ENCODE results near the gene SLC47A2. TPM values are rescaled to one million over a fixed set of nuclear protein-coding genes. Genes with fewer than 3 reads are reported as not detected.
"Not testable (repeated sequence)": the region's sequence is repeated elsewhere in the genome, so short reads cannot be mapped to it uniquely, and the experiment has no call there.

The SLC47A2 gene
- total RNA-seq, 1 donor from 2014 or later: not detected

- Mint-ChIP-seq H3K4me1 (peaks cover 4% of the 10 kb centered on the region), H3K36me3 (ENCODE audit: low read depth) (peaks cover 20% of the 10 kb centered on the region), H3K27ac (no peak overlapping the region), H3K9me3 (no peaks in the 10 kb centered on the region), H3K4me3 (no peak overlapping the region), H3K27me3 (no peaks in the 10 kb centered on the region)
- ChIA-PET POLR2A (no interaction called here), CTCF (no interaction called here)
- ATAC-seq (ENCODE audit: low read depth): no peak
- intact Hi-C loops (cut with micrococcal nuclease): no loop called here
- TF ChIP-seq CTCF (IDR thresholded peaks at IDR 0.05): no peak
- DNase-seq: no peak
These were observed 39.5 kb downstream of the SLC47A2 start for GRCh38 chr17:19676896-19677295.

- no peak for TF ChIP-seq CTCF (IDR thresholded peaks at IDR 0.05)
- no peak for DNase-seq
- POLR2A ChIA-PET: no interaction called here
- CTCF ChIA-PET: no interaction called here
- Mint-ChIP-seq H3K4me1 (peaks cover 18% of the 10 kb centered on the region), H3K36me3 (ENCODE audit: low read depth) (peaks cover 20% of the 10 kb centered on the region), H3K27ac (no peak overlapping the region), H3K9me3 (no peaks in the 10 kb centered on the region), H3K4me3 (no peak overlapping the region), H3K27me3 (no peaks in the 10 kb centered on the region)
- ATAC-seq (ENCODE audit: low read depth): no peak
- intact Hi-C loops (cut with micrococcal nuclease): no loop called here
These were observed 42.8 kb downstream of the SLC47A2 start for GRCh38 chr17:19673623-19674022.

GRCh38 chr17:19672009-19672750 is 44.2 kb downstream of the SLC47A2 start:
- ChIA-PET CTCF (no interaction called here), POLR2A (no interaction called here)

GRCh38 chr17:19671433-19671832 is 45.0 kb downstream of the SLC47A2 start:
- no peak for DNase-seq
- Mint-ChIP-seq H3K9me3 (no peaks in the 10 kb centered on the region), H3K4me1 (peaks cover 18% of the 10 kb centered on the region), H3K27me3 (no peaks in the 10 kb centered on the region), H3K27ac (no peak overlapping the region), H3K4me3 (no peak overlapping the region), H3K36me3 (ENCODE audit: low read depth) (peaks cover 15% of the 10 kb centered on the region)
- ATAC-seq (ENCODE audit: low read depth): no peak
- no peak for TF ChIP-seq CTCF (IDR thresholded peaks at IDR 0.05)
- ChIA-PET CTCF (interaction anchor here (1.0 kb wide), 1 partner anchor 91 kb away, joined by 3 read pairs; no protein-coding TSS in a partner anchor), POLR2A (interaction anchor here (1.6 kb wide), 1 partner anchor 23 kb away, joined by 5 read pairs; the partner anchor contains the start of gene ALDH3A2)
- intact Hi-C loops (cut with micrococcal nuclease): no loop called here

More at GRCh38 chr17:19672009-19672750, 44.2 kb downstream of the SLC47A2 start:
- peaks cover 18% of the 10 kb centered on the region for H3K4me1 Mint-ChIP-seq
- no peaks in the 10 kb centered on the region for H3K9me3 Mint-ChIP-seq
- intact Hi-C loops (cut with micrococcal nuclease): no loop called here
- H3K4me3 Mint-ChIP-seq: no peak overlapping the region
- no peak for TF ChIP-seq CTCF (IDR thresholded peaks at IDR 0.05)
- peaks cover 18% of the 10 kb centered on the region for H3K36me3 Mint-ChIP-seq (ENCODE audit: low read depth)
- no peaks in the 10 kb centered on the region for H3K27me3 Mint-ChIP-seq
- no peak for DNase-seq
- ATAC-seq (ENCODE audit: low read depth): no peak
- no peak overlapping the region for H3K27ac Mint-ChIP-seq

GRCh38 chr17:19670908-19671307 is 45.5 kb downstream of the SLC47A2 start:
- H3K36me3 Mint-ChIP-seq (ENCODE audit: low read depth): peaks cover 13% of the 10 kb centered on the region
- no peak for DNase-seq
- H3K27ac Mint-ChIP-seq: no peak overlapping the region

GRCh38 chr17:19669680-19670079 is 46.7 kb downstream of the SLC47A2 start:
- H3K9me3 Mint-ChIP-seq; CTCF ChIA-PET; H3K4me3 Mint-ChIP-seq; intact Hi-C loops (cut with micrococcal nuclease); H3K27me3 Mint-ChIP-seq; POLR2A ChIA-PET; H3K27ac Mint-ChIP-seq; ATAC-seq (ENCODE audit: low read depth); DNase-seq: not testable (repeated sequence)
- Mint-ChIP-seq H3K4me1 (peaks cover 18% of the 10 kb centered on the region), H3K36me3 (ENCODE audit: low read depth) (peaks cover 14% of the 10 kb centered on the region)

More at GRCh38 chr17:19670908-19671307, 45.5 kb downstream of the SLC47A2 start:
- peak; percentile 76 for ATAC-seq (ENCODE audit: low read depth)
- H3K4me3 Mint-ChIP-seq: no peak overlapping the region
- H3K27me3 Mint-ChIP-seq: no peaks in the 10 kb centered on the region
- CTCF ChIA-PET: interaction anchor here (1.0 kb wide), 1 partner anchor 92 kb away, joined by 3 read pairs; no protein-coding TSS in a partner anchor
- no peaks in the 10 kb centered on the region for H3K9me3 Mint-ChIP-seq
- H3K4me1 Mint-ChIP-seq: peaks cover 18% of the 10 kb centered on the region
- POLR2A ChIA-PET: interaction anchor here (1.6 kb wide), 1 partner anchor 22 kb away, joined by 5 read pairs; the partner anchor contains the start of gene ALDH3A2
- TF ChIP-seq CTCF (IDR thresholded peaks at IDR 0.05): no peak
- intact Hi-C loops (cut with micrococcal nuclease): no loop called here

Measured in activated B cell treated with CpG ODN at 0.5 μM for 24 hours (primary cell).